GM21737 (cell line): ENCODE data around the gene KPNB1.

Experiments
- ATAC-seq: cut with Tn5 transposase; IDR thresholded peaks from one replicate; pipeline ENCODE4 v1.9.1; 2021; ENCODE audit warnings: mild to moderate bottlenecking, moderate library complexity; ENCODE audit not compliant: unreplicated experiment

Gene KPNB1

GRCh38 chr17:47708864-47709541 lies 59.3 kb downstream of the KPNB1 start:
- ATAC-seq: no peak

GRCh38 chr17:47709594-47709993 lies 59.9 kb downstream of the KPNB1 start:
- no peak for ATAC-seq

GRCh38 chr17:47711366-47712099 lies 61.8 kb downstream of the KPNB1 start:
- ATAC-seq: no peak

GRCh38 chr17:47712330-47713023 lies 62.8 kb downstream of the KPNB1 start:
- ATAC-seq: no peak

- ATAC-seq: no peak
Measured at GRCh38 chr17:47713980-47714700, 64.4 kb downstream of the KPNB1 start.

- no peak for ATAC-seq
Measured at GRCh38 chr17:47714773-47715396, 65.2 kb downstream of the KPNB1 start.

- ATAC-seq: no peak
Measured at GRCh38 chr17:47715669-47716325, 66.1 kb downstream of the KPNB1 start.

- no peak for ATAC-seq
Measured at GRCh38 chr17:47716375-47716774, 66.7 kb downstream of the KPNB1 start.

- ATAC-seq: no peak
Measured at GRCh38 chr17:47717261-47717697, 67.6 kb downstream of the KPNB1 start.

GRCh38 chr17:47717979-47718621 lies 68.4 kb downstream of the KPNB1 start:
- ATAC-seq: no peak

- ATAC-seq: no peak
Measured at GRCh38 chr17:47718634-47719405, 69.1 kb downstream of the KPNB1 start.

GRCh38 chr17:47719411-47720152 lies 69.9 kb downstream of the KPNB1 start:
- ATAC-seq: no peak

- no peak for ATAC-seq
Measured at GRCh38 chr17:47720196-47720595, 70.5 kb downstream of the KPNB1 start.

- ATAC-seq: no peak
Measured at GRCh38 chr17:47720754-47721533, 71.2 kb downstream of the KPNB1 start.

- ATAC-seq: no peak
Measured at GRCh38 chr17:47721725-47722124, 72.0 kb downstream of the KPNB1 start.

GRCh38 chr17:47724705-47725104 lies 75.0 kb downstream of the KPNB1 start:
- no peak for ATAC-seq

GRCh38 chr17:47725446-47726111 lies 75.9 kb downstream of the KPNB1 start:
- no peak for ATAC-seq
